WTC11 (cell line): ENCODE measurements around the gene MYO19. TPM values are rescaled to one million over a fixed set of nuclear protein-coding genes. Genes with fewer than 3 reads are reported as not detected.

Experiments used
- ATAC-seq: fragments of 200-7000 bp; cut with Tn5 transposase; 2 replicates; pipeline ENCODE4 v1.10.0; 2021; ENCODE audit warnings: mild to moderate bottlenecking, moderate library complexity
- CTCF ChIA-PET: fragments of 300-600 bp; sonication (Branson Sonifier 250); formaldehyde crosslinking; loops from one replicate; lab custom pipeline; 2021; ENCODE audit warnings: antibody characterized with exemption; lab: Charles Lee
- POLR2A ChIA-PET: fragments of 350-600 bp; sonication (Branson Sonifier 250); formaldehyde crosslinking; loops from one replicate; lab custom pipeline; 2021; ENCODE audit warnings: antibody characterized with exemption; lab: Charles Lee
- DNase-seq: peaks from one replicate; pipeline ENCODE4 v3.0.0; 2021; ENCODE audit warnings: low spot score
- H3K27ac Mint-ChIP-seq: 2 replicates; pipeline ENCODE4 v1.8.0; 2021; ENCODE audit warnings: mixed read lengths
- H3K27me3 Mint-ChIP-seq: 2 replicates; pipeline ENCODE4 v1.8.0; 2021; ENCODE audit warnings: low read depth, mild to moderate bottlenecking, moderate library complexity, mixed read lengths
- H3K36me3 Mint-ChIP-seq: 2 replicates; pipeline ENCODE4 v1.8.0; 2021; ENCODE audit warnings: mixed read lengths
- H3K4me1 Mint-ChIP-seq: 2 replicates; pipeline ENCODE4 v1.8.0; 2022; ENCODE audit warnings: mixed read lengths
- H3K4me3 Mint-ChIP-seq: 2 replicates; pipeline ENCODE4 v1.8.0; 2021; ENCODE audit warnings: mild to moderate bottlenecking, moderate library complexity, mixed read lengths
- H3K9me3 Mint-ChIP-seq: 2 replicates; pipeline ENCODE4 v1.8.0; 2021; ENCODE audit warnings: mixed read lengths
- CREB1 ChIP-seq: sonication (generic); formaldehyde crosslinking; IDR thresholded peaks from 2 replicates; pipeline ENCODE4 v1.8.0; 2023; ENCODE audit warnings: mild to moderate bottlenecking, missing genetic modification reagents
- ELF4 ChIP-seq: sonication (generic); formaldehyde crosslinking; IDR thresholded peaks from 2 replicates; pipeline ENCODE4 v1.8.1; 2022; ENCODE audit warnings: low read depth, mild to moderate bottlenecking, moderate library complexity, missing genetic modification reagents
- GRHL2 ChIP-seq: fragments of 250-450 bp; sonication (Bioruptor Pico); IDR thresholded peaks from 2 replicates; pipeline ENCODE4 v1.8.0; 2022; ENCODE audit warnings: mild to moderate bottlenecking, moderate library complexity; ENCODE audit not compliant: insufficient replicate concordance, severe bottlenecking
- GTF2I ChIP-seq: fragments of 250-450 bp; sonication (Bioruptor Pico); conservative IDR thresholded peaks from 2 replicates; pipeline ENCODE4 v1.4.0; 2021; ENCODE audit warnings: mild to moderate bottlenecking
- MAX ChIP-seq: sonication (generic); formaldehyde crosslinking; IDR thresholded peaks from 2 replicates; pipeline ENCODE4 v1.8.0; 2022; ENCODE audit warnings: mild to moderate bottlenecking, missing genetic modification reagents
- NFATC4 ChIP-seq: fragments of 250-450 bp; sonication (Bioruptor Pico); IDR thresholded peaks from 2 replicates; pipeline ENCODE4 v1.9.0; 2021; ENCODE audit warnings: mild to moderate bottlenecking
- NFYB ChIP-seq: sonication (generic); formaldehyde crosslinking; conservative IDR thresholded peaks from 2 replicates; pipeline ENCODE4 v1.8.0; 2022; ENCODE audit warnings: low read depth, missing genetic modification reagents
- SMAD3 ChIP-seq: sonication (generic); formaldehyde crosslinking; IDR thresholded peaks from 2 replicates; pipeline ENCODE4 v1.8.0; 2022; ENCODE audit warnings: missing genetic modification reagents, mild to moderate bottlenecking, borderline replicate concordance
- TCF7 ChIP-seq: sonication (generic); formaldehyde crosslinking; IDR thresholded peaks from 2 replicates; pipeline ENCODE4 v1.8.0; 2022; ENCODE audit warnings: mild to moderate bottlenecking, low read depth, missing genetic modification reagents, moderate library complexity
- ZNF121 ChIP-seq: sonication (generic); formaldehyde crosslinking; IDR thresholded peaks from 2 replicates; pipeline ENCODE4 v1.8.0; 2023; ENCODE audit warnings: missing genetic modification reagents
- ZNF671 ChIP-seq: fragments of 250-450 bp; sonication (Bioruptor Pico); IDR thresholded peaks from 2 replicates; pipeline ENCODE4 v1.8.0; 2021; ENCODE audit warnings: mild to moderate bottlenecking
- total RNA-seq: library from RNA; stranded (reverse); gene quantifications from 3 replicates; pipeline ENCODE4 v1.2.3, GENCODE V29; 2021
- TF ChIP-seq, protein P1 (sequence below): fragments of 250-450 bp; sonication (Bioruptor Pico); IDR thresholded peaks from 2 replicates; pipeline ENCODE4 v2.1.2; 2022; ENCODE audit warnings: mild to moderate bottlenecking, moderate library complexity
- TF ChIP-seq, protein P2 (sequence below): sonication (generic); formaldehyde crosslinking; IDR thresholded peaks from 2 replicates; pipeline ENCODE4 v1.8.0; 2023; ENCODE audit warnings: missing genetic modification reagents, mild to moderate bottlenecking, borderline replicate concordance
- TF ChIP-seq, protein P3 (sequence below): sonication (generic); formaldehyde crosslinking; IDR thresholded peaks from 2 replicates; pipeline ENCODE4 v1.8.1; 2022; ENCODE audit warnings: mild to moderate bottlenecking, moderate library complexity, missing genetic modification reagents
- TF ChIP-seq, protein P4 (sequence below): sonication (generic); formaldehyde crosslinking; IDR thresholded peaks from 2 replicates; pipeline ENCODE4 v1.8.1; 2023; ENCODE audit warnings: mild to moderate bottlenecking, missing genetic modification reagents, moderate library complexity

MYO19 gene
- total RNA-seq, 1 experiment from 2014 or later = 146 TPM

GRCh38 chr17:36525888-36526287, 8.8 kb downstream of the MYO19 start:
- DNase-seq (no peak), ATAC-seq (no peak)
- TF ChIP-seq ELF4 (CRISPR knock-in tag) = no peak
- 0 out of 2 replicates have a peak, but pooled peaks have one; percentile 34 for TF ChIP-seq NFATC4 (CRISPR knock-in tag)
- H3K27ac Mint-ChIP-seq = no peak overlapping the region
- no peak overlapping the region for H3K4me3 Mint-ChIP-seq
- CTCF ChIA-PET = no interaction called here
- H3K4me1 Mint-ChIP-seq = no peaks in the 10 kb centered on the region
- no peaks in the 10 kb centered on the region for H3K27me3 Mint-ChIP-seq
- POLR2A ChIA-PET = no interaction called here
- H3K9me3 Mint-ChIP-seq = no peaks in the 10 kb centered on the region
- H3K36me3 Mint-ChIP-seq = peaks cover 52% of the 10 kb centered on the region

GRCh38 chr17:36525113-36525512, 9.6 kb downstream of the MYO19 start:
- Mint-ChIP-seq H3K4me3 (no peak overlapping the region), H3K4me1 (no peaks in the 10 kb centered on the region), H3K27ac (no peak overlapping the region), H3K9me3 (no peaks in the 10 kb centered on the region), H3K27me3 (no peaks in the 10 kb centered on the region), H3K36me3 (peaks cover 60% of the 10 kb centered on the region)
- ATAC-seq = no peak
- POLR2A ChIA-PET = interaction anchor here (0.8 to 1.1 kb wide), 2 partner anchors 9 to 10 kb away, joined by 3 to 5 read pairs; partner anchors contain the start of genes MYO19 and PIGW
- CTCF ChIA-PET = no interaction called here
- TF ChIP-seq, protein P1, sequence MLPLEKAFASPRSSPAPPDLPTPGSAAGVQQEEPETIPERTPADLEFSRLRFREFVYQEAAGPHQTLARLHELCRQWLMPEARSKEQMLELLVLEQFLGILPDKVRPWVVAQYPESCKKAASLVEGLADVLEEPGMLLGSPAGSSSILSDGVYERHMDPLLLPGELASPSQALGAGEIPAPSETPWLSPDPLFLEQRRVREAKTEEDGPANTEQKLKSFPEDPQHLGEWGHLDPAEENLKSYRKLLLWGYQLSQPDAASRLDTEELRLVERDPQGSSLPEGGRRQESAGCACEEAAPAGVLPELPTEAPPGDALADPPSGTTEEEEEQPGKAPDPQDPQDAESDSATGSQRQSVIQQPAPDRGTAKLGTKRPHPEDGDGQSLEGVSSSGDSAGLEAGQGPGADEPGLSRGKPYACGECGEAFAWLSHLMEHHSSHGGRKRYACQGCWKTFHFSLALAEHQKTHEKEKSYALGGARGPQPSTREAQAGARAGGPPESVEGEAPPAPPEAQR (CRISPR knock-in tag) = no peak
- TF ChIP-seq, protein P2, sequence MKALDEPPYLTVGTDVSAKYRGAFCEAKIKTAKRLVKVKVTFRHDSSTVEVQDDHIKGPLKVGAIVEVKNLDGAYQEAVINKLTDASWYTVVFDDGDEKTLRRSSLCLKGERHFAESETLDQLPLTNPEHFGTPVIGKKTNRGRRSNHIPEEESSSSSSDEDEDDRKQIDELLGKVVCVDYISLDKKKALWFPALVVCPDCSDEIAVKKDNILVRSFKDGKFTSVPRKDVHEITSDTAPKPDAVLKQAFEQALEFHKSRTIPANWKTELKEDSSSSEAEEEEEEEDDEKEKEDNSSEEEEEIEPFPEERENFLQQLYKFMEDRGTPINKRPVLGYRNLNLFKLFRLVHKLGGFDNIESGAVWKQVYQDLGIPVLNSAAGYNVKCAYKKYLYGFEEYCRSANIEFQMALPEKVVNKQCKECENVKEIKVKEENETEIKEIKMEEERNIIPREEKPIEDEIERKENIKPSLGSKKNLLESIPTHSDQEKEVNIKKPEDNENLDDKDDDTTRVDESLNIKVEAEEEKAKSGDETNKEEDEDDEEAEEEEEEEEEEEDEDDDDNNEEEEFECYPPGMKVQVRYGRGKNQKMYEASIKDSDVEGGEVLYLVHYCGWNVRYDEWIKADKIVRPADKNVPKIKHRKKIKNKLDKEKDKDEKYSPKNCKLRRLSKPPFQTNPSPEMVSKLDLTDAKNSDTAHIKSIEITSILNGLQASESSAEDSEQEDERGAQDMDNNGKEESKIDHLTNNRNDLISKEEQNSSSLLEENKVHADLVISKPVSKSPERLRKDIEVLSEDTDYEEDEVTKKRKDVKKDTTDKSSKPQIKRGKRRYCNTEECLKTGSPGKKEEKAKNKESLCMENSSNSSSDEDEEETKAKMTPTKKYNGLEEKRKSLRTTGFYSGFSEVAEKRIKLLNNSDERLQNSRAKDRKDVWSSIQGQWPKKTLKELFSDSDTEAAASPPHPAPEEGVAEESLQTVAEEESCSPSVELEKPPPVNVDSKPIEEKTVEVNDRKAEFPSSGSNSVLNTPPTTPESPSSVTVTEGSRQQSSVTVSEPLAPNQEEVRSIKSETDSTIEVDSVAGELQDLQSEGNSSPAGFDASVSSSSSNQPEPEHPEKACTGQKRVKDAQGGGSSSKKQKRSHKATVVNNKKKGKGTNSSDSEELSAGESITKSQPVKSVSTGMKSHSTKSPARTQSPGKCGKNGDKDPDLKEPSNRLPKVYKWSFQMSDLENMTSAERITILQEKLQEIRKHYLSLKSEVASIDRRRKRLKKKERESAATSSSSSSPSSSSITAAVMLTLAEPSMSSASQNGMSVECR (CRISPR knock-in tag) = no peak
- no peak for TF ChIP-seq MAX
- TF ChIP-seq, protein P3, sequence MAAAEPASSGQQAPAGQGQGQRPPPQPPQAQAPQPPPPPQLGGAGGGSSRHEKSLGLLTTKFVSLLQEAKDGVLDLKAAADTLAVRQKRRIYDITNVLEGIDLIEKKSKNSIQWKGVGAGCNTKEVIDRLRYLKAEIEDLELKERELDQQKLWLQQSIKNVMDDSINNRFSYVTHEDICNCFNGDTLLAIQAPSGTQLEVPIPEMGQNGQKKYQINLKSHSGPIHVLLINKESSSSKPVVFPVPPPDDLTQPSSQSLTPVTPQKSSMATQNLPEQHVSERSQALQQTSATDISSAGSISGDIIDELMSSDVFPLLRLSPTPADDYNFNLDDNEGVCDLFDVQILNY (CRISPR knock-in tag) = no peak
- TF ChIP-seq GTF2I (CRISPR knock-in tag) = no peak
- TF ChIP-seq, all 79 proteins: peak for 0
- DNase-seq = no peak

GRCh38 chr17:36524428-36524876, 10.2 kb downstream of the MYO19 start:
- DNase-seq = no peak
- no peaks in the 10 kb centered on the region for H3K27me3 Mint-ChIP-seq
- H3K9me3 Mint-ChIP-seq = no peaks in the 10 kb centered on the region
- POLR2A ChIA-PET = interaction anchor here (0.8 to 1.1 kb wide), 2 partner anchors 10 kb away, joined by 3 to 5 read pairs; partner anchors contain the start of genes MYO19 and PIGW
- CTCF ChIA-PET = interaction anchor here (0.7 kb wide), 1 partner anchor 10 kb away, joined by 4 read pairs; the partner anchor contains the start of genes MYO19 and PIGW
- peaks cover 61% of the 10 kb centered on the region for H3K36me3 Mint-ChIP-seq
- no peaks in the 10 kb centered on the region for H3K4me1 Mint-ChIP-seq
- no peak for TF ChIP-seq SMAD3 (CRISPR knock-in tag)
- no peak for TF ChIP-seq ZNF121 (CRISPR knock-in tag)
- TF ChIP-seq, protein P4, sequence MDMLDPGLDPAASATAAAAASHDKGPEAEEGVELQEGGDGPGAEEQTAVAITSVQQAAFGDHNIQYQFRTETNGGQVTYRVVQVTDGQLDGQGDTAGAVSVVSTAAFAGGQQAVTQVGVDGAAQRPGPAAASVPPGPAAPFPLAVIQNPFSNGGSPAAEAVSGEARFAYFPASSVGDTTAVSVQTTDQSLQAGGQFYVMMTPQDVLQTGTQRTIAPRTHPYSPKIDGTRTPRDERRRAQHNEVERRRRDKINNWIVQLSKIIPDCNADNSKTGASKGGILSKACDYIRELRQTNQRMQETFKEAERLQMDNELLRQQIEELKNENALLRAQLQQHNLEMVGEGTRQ (CRISPR knock-in tag) = no peak
- TF ChIP-seq TCF7 = no peak
- TF ChIP-seq CREB1 (CRISPR knock-in tag) = no peak
- no peak for TF ChIP-seq ZNF671 (CRISPR knock-in tag)
- TF ChIP-seq NFYB (CRISPR knock-in tag) = no peak
- TF ChIP-seq GRHL2 = no peak
- H3K4me3 Mint-ChIP-seq = no peak overlapping the region
- H3K27ac Mint-ChIP-seq = no peak overlapping the region
- no peak for ATAC-seq
